ENCODE measurements around the gene TRAP1. TPM values are rescaled to one million over a fixed set of nuclear protein-coding genes. Genes with fewer than 3 reads are reported as not detected.

Gene TRAP1
- total RNA-seq, 1 donor from 2014 or later, result 94.3 TPM

DNA sequence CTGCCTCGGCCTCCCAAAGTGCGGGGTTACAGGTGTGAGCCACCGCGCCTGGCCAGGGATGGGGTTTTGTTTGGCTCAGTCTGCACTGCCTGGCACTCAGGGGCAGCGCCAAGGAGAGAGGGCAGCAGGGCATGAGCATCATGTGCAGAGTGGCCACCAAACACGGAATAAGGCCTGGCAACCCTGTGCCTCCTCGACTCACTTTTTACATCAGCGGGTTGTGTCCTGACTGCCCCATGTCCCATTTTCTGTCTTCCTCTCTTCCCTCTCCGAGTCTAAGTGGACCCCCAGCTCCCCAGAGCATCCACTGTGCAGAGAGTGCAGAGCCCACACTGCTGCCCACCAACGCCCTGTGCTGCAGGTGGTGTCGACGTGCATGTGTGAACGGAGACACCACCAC lies 18.2 kb upstream of the TRAP1 start:
- TF ChIP-seq CTCF (IDR thresholded peaks at IDR 0.05; ENCODE audit: insufficient read depth, low read length, poor library complexity, severe bottlenecking), result no peak
- no peak for DNase-seq (ENCODE audit: low read depth)
- Histone ChIP-seq H3K36me3 (ENCODE audit: control insufficient read depth, insufficient read depth, low read length) (peaks cover 8% of the 10 kb centered on the region), H3K27me3 (ENCODE audit: control insufficient read depth, insufficient read depth, low read length) (no peaks in the 10 kb centered on the region), H3K4me3 (ENCODE audit: low read depth, low read length) (no peak overlapping the region)

GRCh38 chr16:3734758-3735221 lies 17.5 kb upstream of the TRAP1 start:
- H3K36me3 ChIP-seq (ENCODE audit: control insufficient read depth, insufficient read depth, low read length), result peaks cover 7% of the 10 kb centered on the region
- H3K27me3 ChIP-seq (ENCODE audit: control insufficient read depth, insufficient read depth, low read length), result no peaks in the 10 kb centered on the region
- H3K4me3 ChIP-seq (ENCODE audit: low read depth, low read length), result no peak overlapping the region
- no peak for TF ChIP-seq CTCF (IDR thresholded peaks at IDR 0.05; ENCODE audit: insufficient read depth, low read length, poor library complexity, severe bottlenecking)
- DNase-seq (ENCODE audit: low read depth), result no peak

DNA sequence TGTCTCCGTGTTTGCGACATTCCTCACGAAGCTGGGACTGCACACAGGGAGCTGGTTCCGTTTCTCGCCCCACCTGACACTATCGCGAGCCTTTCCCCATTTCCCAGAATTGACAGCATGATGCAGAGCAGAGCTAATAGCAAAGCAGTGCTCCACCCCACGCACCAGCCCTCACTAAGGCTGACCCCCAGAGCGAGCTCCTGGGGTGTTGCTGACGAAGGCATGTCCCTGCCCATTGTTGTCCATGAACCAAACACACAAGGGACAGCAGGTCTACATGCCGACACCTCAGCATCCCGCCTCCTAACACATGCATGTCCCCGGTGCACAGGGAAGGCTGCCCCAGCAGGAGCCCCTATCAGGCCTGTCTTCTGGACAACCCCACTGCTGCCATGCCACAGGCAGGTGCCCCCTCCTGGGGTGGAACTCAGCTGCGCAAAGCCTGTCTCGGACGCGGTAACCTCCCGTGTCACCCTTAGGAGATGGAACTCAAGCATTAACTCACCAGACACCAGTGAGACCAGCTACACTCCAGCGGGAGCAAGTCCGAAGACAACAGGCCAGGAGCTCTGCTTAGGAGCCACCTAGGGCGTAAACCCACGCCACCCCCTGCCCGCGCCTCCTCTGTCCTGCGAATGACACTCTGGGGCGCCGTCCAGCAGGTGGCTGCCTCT lies 16.9 kb upstream of the TRAP1 start:
- DNase-seq (ENCODE audit: low read depth), result no peak
- H3K36me3 ChIP-seq (ENCODE audit: control insufficient read depth, insufficient read depth, low read length), result peaks cover 7% of the 10 kb centered on the region
- H3K27me3 ChIP-seq (ENCODE audit: control insufficient read depth, insufficient read depth, low read length), result no peaks in the 10 kb centered on the region
- no peak overlapping the region for H3K4me3 ChIP-seq (ENCODE audit: low read depth, low read length)
- no peak for TF ChIP-seq CTCF (IDR thresholded peaks at IDR 0.05; ENCODE audit: insufficient read depth, low read length, poor library complexity, severe bottlenecking)

GRCh38 chr16:3732171-3732570 lies 14.8 kb upstream of the TRAP1 start:
- Histone ChIP-seq H3K36me3 (ENCODE audit: control insufficient read depth, insufficient read depth, low read length) (peaks cover 10% of the 10 kb centered on the region), H3K27me3 (ENCODE audit: control insufficient read depth, insufficient read depth, low read length) (no peaks in the 10 kb centered on the region), H3K4me3 (ENCODE audit: low read depth, low read length) (no peak overlapping the region)
- no peak for TF ChIP-seq CTCF (IDR thresholded peaks at IDR 0.05; ENCODE audit: insufficient read depth, low read length, poor library complexity, severe bottlenecking)
- no peak for DNase-seq (ENCODE audit: low read depth)

DNA sequence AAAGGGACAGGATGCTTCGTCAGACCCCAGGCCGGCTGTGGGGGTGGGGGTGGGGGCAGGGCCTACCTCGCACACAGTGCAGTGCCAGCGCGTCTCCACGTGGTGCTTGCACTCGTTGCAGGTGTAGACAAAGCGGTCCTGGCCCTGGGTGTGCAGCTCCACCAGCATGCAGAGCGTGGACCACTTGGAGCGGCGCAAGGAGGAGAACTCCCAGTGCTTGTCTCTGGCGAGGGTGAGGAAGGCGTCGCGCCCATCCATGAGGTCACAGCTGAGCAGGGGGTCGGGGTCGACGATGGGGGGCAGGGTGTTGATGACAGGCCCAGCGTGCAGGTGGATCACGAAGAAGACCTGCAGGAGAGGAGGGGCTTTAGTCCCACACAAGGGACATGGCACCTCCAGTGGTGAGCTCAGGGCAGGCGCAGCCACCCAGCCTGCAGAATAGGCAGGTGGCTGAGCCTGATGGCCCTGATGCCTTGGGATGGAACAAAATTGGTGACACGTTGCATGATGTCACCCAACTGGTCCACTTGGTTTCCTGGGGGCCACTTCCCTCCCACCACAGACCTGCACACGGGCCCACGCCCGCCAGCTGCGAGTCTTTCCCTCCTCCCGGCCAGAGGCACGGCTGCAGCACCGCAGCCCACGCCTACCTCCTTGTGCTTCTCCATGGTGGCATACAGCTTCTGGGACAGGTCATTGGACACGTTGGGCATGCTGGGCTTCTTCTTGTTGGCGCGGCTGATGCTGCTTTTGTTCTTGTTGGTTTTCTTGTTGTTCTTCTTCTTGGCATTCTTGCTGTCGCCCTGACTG lies 14.0 kb upstream of the TRAP1 start:
- peaks cover 10% of the 10 kb centered on the region for H3K36me3 ChIP-seq (ENCODE audit: control insufficient read depth, insufficient read depth, low read length)

More for the DNA sequence above, 14.0 kb upstream of the TRAP1 start:
- no peaks in the 10 kb centered on the region for H3K27me3 ChIP-seq (ENCODE audit: control insufficient read depth, insufficient read depth, low read length)
- no peak overlapping the region for H3K4me3 ChIP-seq (ENCODE audit: low read depth, low read length)
- no peak for TF ChIP-seq CTCF (IDR thresholded peaks at IDR 0.05; ENCODE audit: insufficient read depth, low read length, poor library complexity, severe bottlenecking)
- no peak for DNase-seq (ENCODE audit: low read depth)

Data from kidney epithelial cell (primary cell).